ENCODE results near the gene OIP5.
A peak's percentile ranks its signal among the peaks of the same experiment; 100 is the strongest.
"Not testable (repeated sequence)": the region's sequence is repeated elsewhere in the genome, so short reads cannot be mapped to it uniquely, and the experiment has no call there.

Gene OIP5

GRCh38 chr15:41301587-41301986, 30.8 kb downstream of the OIP5 start:
- no peak for DNase-seq (ENCODE audit: low spot score)

- not testable (repeated sequence) for DNase-seq (ENCODE audit: low spot score)
These were observed 31.3 kb downstream of the OIP5 start for GRCh38 chr15:41301139-41301538.

- DNase-seq (ENCODE audit: low spot score) = no peak
These were observed 39.9 kb downstream of the OIP5 start for GRCh38 chr15:41292521-41292920.

- DNase-seq (ENCODE audit: low spot score) = no peak
These were observed 41.2 kb downstream of the OIP5 start for GRCh38 chr15:41291065-41291631.

GRCh38 chr15:41289953-41290352, 42.4 kb downstream of the OIP5 start:
- no peak for DNase-seq (ENCODE audit: low spot score)

- no peak for DNase-seq (ENCODE audit: low spot score)
These were observed 43.9 kb downstream of the OIP5 start for GRCh38 chr15:41288464-41288863.

- DNase-seq (ENCODE audit: low spot score) = peak; percentile 27
These were observed 45.6 kb downstream of the OIP5 start for GRCh38 chr15:41286665-41287333.

GRCh38 chr15:41285285-41285684, 47.1 kb downstream of the OIP5 start:
- no peak for DNase-seq (ENCODE audit: low spot score)

GRCh38 chr15:41284427-41285177, 47.8 kb downstream of the OIP5 start:
- peak; percentile 23 for DNase-seq (ENCODE audit: low spot score)

- DNase-seq (ENCODE audit: low spot score) = peak; percentile 99
These were observed 48.6 kb downstream of the OIP5 start for GRCh38 chr15:41283653-41284426.

- not testable (repeated sequence) for DNase-seq (ENCODE audit: low spot score)
These were observed 49.3 kb downstream of the OIP5 start for GRCh38 chr15:41282980-41283652.

GRCh38 chr15:41282436-41282835, 50.0 kb downstream of the OIP5 start:
- DNase-seq (ENCODE audit: low spot score) = not testable (repeated sequence)

GRCh38 chr15:41281236-41281635, 51.2 kb downstream of the OIP5 start:
- peak; percentile 59 for DNase-seq (ENCODE audit: low spot score)

- DNase-seq (ENCODE audit: low spot score) = no peak
These were observed 52.7 kb downstream of the OIP5 start for GRCh38 chr15:41279535-41280283.

GRCh38 chr15:41278319-41278718, 54.1 kb downstream of the OIP5 start:
- DNase-seq (ENCODE audit: low spot score) = no peak

- DNase-seq (ENCODE audit: low spot score) = no peak
These were observed 55.6 kb downstream of the OIP5 start for GRCh38 chr15:41276831-41277230.

GRCh38 chr15:41269887-41270286, 62.5 kb downstream of the OIP5 start:
- no peak for DNase-seq (ENCODE audit: low spot score)

- no peak for DNase-seq (ENCODE audit: low spot score)
These were observed 68.5 kb downstream of the OIP5 start for GRCh38 chr15:41263891-41264351.

- no peak for DNase-seq (ENCODE audit: low spot score)
These were observed 69.8 kb downstream of the OIP5 start for GRCh38 chr15:41262571-41262970.

- not testable (repeated sequence) for DNase-seq (ENCODE audit: low spot score)
These were observed 71.5 kb downstream of the OIP5 start for GRCh38 chr15:41260924-41261323.

All from AG08396 (cell line).